GM12878 (cell line): ENCODE measurements around the gene CACNA2D2. TPM values are rescaled to one million over a fixed set of nuclear protein-coding genes. Genes with fewer than 3 reads are reported as not detected.
A peak's percentile ranks its signal among the peaks of the same experiment; 100 is the strongest.

Source experiments
- ATAC-seq: fragments of 200-7000 bp; cut with Tn5 transposase; 3 replicates; pipeline ENCODE4 v1.9.1; 2020; ENCODE audit warnings: mild to moderate bottlenecking, moderate library complexity
- BruUV-seq: library from RNA; stranded (reverse); fragments of 400-500 nt; replicated peaks from 2 replicates; lab custom pipeline; 2021; lab: Mats Ljungman, UMichigan
- CTCF ChIA-PET: fragments of 300-600 bp; sonication (Branson Sonifier 250); formaldehyde crosslinking; extraction: SDS; loops from one replicate; lab custom pipeline; 2021; ENCODE audit warnings: inconsistent platforms; lab: Yijun Ruan, JAX
- POLR2A ChIA-PET: fragments of 350-600 bp; formaldehyde crosslinking; extraction: SDS; loops from one replicate; lab custom pipeline; 2021; ENCODE audit warnings: inconsistent platforms; lab: Charles Lee
- RAD21 ChIA-PET: fragments of 300-600 bp; sonication (Branson Sonifier 250); formaldehyde crosslinking; loops from one replicate; lab custom pipeline; 2023; ENCODE audit warnings: antibody characterized with exemption; ENCODE audit not compliant: unreplicated experiment; lab: Charles Lee
- SMC1A ChIA-PET: fragments of 300-600 bp; sonication (Branson Sonifier 250); formaldehyde crosslinking; loops from one replicate; lab custom pipeline; 2023; ENCODE audit not compliant: unreplicated experiment, uncharacterized antibody; lab: Charles Lee
- DNase-seq: peaks from one replicate; pipeline ENCODE4 v3.0.0-alpha.2; 2011; ENCODE audit warnings: low read depth, low spot score
- FAIRE-seq: peaks from 3 replicates; lab custom pipeline; 2011; peaks lifted over from hg19 to GRCh38; lab: Jason Lieb, UNC
- H2AFZ ChIP-seq: 2 replicates; pipeline ENCODE4 v1.6.0; 2011; ENCODE audit warnings: low read depth, low read length, control low read depth; ENCODE audit not compliant: control insufficient read depth
- H3K27ac ChIP-seq: 2 replicates; pipeline ENCODE4 v1.5.1; 2011; ENCODE audit warnings: control low read depth; ENCODE audit not compliant: control insufficient read depth, insufficient read depth
- H3K27me3 ChIP-seq, 2 experiments: replicated peaks in 1 of 2; 2 replicates each; pipeline versions ENCODE4 v1.6.0 to v1.6.1; 2011; ENCODE audit warnings: low read length in 1 of 2; ENCODE audit not compliant: control insufficient read depth in 2 of 2, insufficient read depth in 2 of 2
- H3K36me3 ChIP-seq, 2 experiments: 2 replicates each; pipeline ENCODE4 v1.5.1; 2011; ENCODE audit warnings: low read length in 1 of 2; ENCODE audit not compliant: control insufficient read depth in 2 of 2, insufficient read depth in 2 of 2
- H3K4me1 ChIP-seq: 2 replicates; pipeline ENCODE4 v1.6.1; 2011; ENCODE audit warnings: mild to moderate bottlenecking, low read length, moderate library complexity, mixed read lengths; ENCODE audit not compliant: control insufficient read depth, insufficient read depth
- H3K4me2 ChIP-seq: 2 replicates; pipeline ENCODE4 v1.6.0; 2011; ENCODE audit warnings: control low read depth; ENCODE audit not compliant: control insufficient read depth, insufficient read depth
- H3K4me3 ChIP-seq: fragments of 200-600 bp; sonication (generic); 2 replicates; pipeline ENCODE4 v1.5.1; 2016
- H3K79me2 ChIP-seq: 2 replicates; pipeline ENCODE4 v1.6.0; 2011; ENCODE audit warnings: low read length; ENCODE audit not compliant: control insufficient read depth, insufficient read depth
- H3K9ac ChIP-seq: 2 replicates; pipeline ENCODE4 v1.8.0; 2011; ENCODE audit warnings: low read length, control low read depth, mixed read lengths; ENCODE audit not compliant: control insufficient read depth, insufficient read depth
- H3K9me3 ChIP-seq: replicated peaks from 3 replicates; pipeline ENCODE4 v1.5.1; 2011; ENCODE audit warnings: mild to moderate bottlenecking, low read length; ENCODE audit not compliant: control insufficient read depth, insufficient read depth
- H4K20me1 ChIP-seq: 2 replicates; pipeline ENCODE4 v1.6.0; 2011; ENCODE audit not compliant: control insufficient read depth, insufficient read depth
- DPF2 ChIP-seq: fragments of 450-650 bp; IDR thresholded peaks from 2 replicates; pipeline ENCODE4 v1.6.1; 2017; ENCODE audit warnings: mild to moderate bottlenecking
- ZBTB4 ChIP-seq: fragments of 450-650 bp; formaldehyde crosslinking; IDR thresholded peaks from 2 replicates; pipeline ENCODE4 v1.4.0; 2022; ENCODE audit warnings: mild to moderate bottlenecking, moderate library complexity
- WGBS: methylation state at CpG from one replicate; pipeline ENCODE4 v1.1.6; 2016; ENCODE audit warnings: low lambda C conversion rate; ENCODE audit not compliant: insufficient replicate concordance, insufficient coverage; ENCODE audit errors: missing lambda C conversion rate; 5-methylcytosine and 5-hydroxymethylcytosine counted together
- in situ Hi-C: fragments of 300-500 bp; cut with MboI; formaldehyde crosslinking; loops from 9 replicates; pipeline ENCODE4 v1.14.3; 2018; ENCODE audit warnings: mixed read lengths
- intact Hi-C: fragments of 100-400 bp; cut with micrococcal nuclease; formaldehyde crosslinking; loops from one replicate; pipeline ENCODE4 v1.14.2; 2022; ENCODE audit not compliant: unreplicated experiment
- polyA plus RNA-seq, 11 experiments: library from polyadenylated mRNA; depleted of rRNA in 4 of 11; unstranded in 6 of 11; stranded (reverse) in 5 of 11; fragments of >200 nt; fragmentation: Nextera tagmentation in 4 of 11; fragmentation: Illumina TruSeq in 1 of 11; extraction: Ambion mirVana in 4 of 11; extraction: Trizol in 1 of 11; gene quantifications; 1 replicate in 1 of 11; 2 replicates in 10 of 11; pipeline versions ENCODE4 v1.2.1 to v1.2.3, GENCODE V29; 2011 to 2016; ENCODE audit warnings: inconsistent platforms in 2 of 11, missing spikeins in 2 of 11, low read depth in 1 of 11
- total RNA-seq, 4 experiments: library from RNA; depleted of rRNA in 3 of 4; stranded (reverse); fragments of >200 nt in 3 of 4; fragmentation: Illumina TruSeq in 1 of 4; extraction: Trizol in 1 of 4; gene quantifications; 2 replicates each; pipeline versions ENCODE4 v1.2.1 to v1.2.3, GENCODE V29; 2013 to 2021

CACNA2D2 gene
- total and polyA plus RNA-seq, 10 of the 15 experiments (the other 5 are each of a cell fraction or from before 2014, with no cell fraction given): 0.03 to 0.07 TPM; not detected in 8

- DNase-seq (no peak), ATAC-seq (peak; percentile 54), FAIRE-seq (peak; percentile 47)
- intact Hi-C loops: no loop called here
- Histone ChIP-seq H3K4me1 (peaks cover 18% of the 10 kb centered on the region), H3K4me3 (no peak overlapping the region), H4K20me1 (no peaks in the 10 kb centered on the region), H3K36me3 (peaks cover 0 to 2% of the 10 kb centered on the region in 2 experiments; a peak in 1 of 4 replicates), H3K9ac (no peak overlapping the region), H2AFZ (no peak overlapping the region), H3K27ac (no peak overlapping the region), H3K79me2 (peaks cover 5% of the 10 kb centered on the region), H3K4me2 (no peak overlapping the region), H3K27me3 (no peaks in the 10 kb centered on the region), H3K9me3 (no peaks in the 10 kb centered on the region)
- SMC1A ChIA-PET: interaction anchor here (0.7 to 1.3 kb wide), 3 partner anchors 17 to 44 kb away, joined by 3 to 4 read pairs (median 3); no protein-coding TSS in a partner anchor
- in situ Hi-C loops: no loop called here
- CTCF ChIA-PET: no interaction called here
- 25% methylated on average over 9 of the region's 9 CpGs for WGBS
- POLR2A ChIA-PET: interaction anchor here (0.6 to 1.6 kb wide), 5 partner anchors 10 to 322 kb away, joined by 3 to 7 read pairs (median 5); partner anchors contain the start of genes HYAL3 and NAA80
- TF ChIP-seq DPF2 (0 out of 2 replicates have a peak, but pooled peaks have one; percentile 23), ZBTB4 (CRISPR knock-in tag) (no peak)
- no TSS peak for BruUV-seq
- RAD21 ChIA-PET: interaction anchor here (0.9 kb wide), 1 partner anchor 17 kb away, joined by 3 read pairs; the partner anchor contains the start of genes HYAL3 and NAA80
These were observed 186.7 kb downstream of the CACNA2D2 start for GRCh38 chr3:50316657-50317242.
